GM12801 (cell line): ENCODE results near the gene FBXL17.

ENCODE experiments used
- TF ChIP-seq, protein P1 (sequence below): IDR thresholded peaks from one replicate; pipeline ENCODE4 v1.5.1; 2011; ENCODE audit warnings: control low read depth; ENCODE audit not compliant: insufficient read length; ENCODE audit errors: extremely low read depth

Gene FBXL17

DNA sequence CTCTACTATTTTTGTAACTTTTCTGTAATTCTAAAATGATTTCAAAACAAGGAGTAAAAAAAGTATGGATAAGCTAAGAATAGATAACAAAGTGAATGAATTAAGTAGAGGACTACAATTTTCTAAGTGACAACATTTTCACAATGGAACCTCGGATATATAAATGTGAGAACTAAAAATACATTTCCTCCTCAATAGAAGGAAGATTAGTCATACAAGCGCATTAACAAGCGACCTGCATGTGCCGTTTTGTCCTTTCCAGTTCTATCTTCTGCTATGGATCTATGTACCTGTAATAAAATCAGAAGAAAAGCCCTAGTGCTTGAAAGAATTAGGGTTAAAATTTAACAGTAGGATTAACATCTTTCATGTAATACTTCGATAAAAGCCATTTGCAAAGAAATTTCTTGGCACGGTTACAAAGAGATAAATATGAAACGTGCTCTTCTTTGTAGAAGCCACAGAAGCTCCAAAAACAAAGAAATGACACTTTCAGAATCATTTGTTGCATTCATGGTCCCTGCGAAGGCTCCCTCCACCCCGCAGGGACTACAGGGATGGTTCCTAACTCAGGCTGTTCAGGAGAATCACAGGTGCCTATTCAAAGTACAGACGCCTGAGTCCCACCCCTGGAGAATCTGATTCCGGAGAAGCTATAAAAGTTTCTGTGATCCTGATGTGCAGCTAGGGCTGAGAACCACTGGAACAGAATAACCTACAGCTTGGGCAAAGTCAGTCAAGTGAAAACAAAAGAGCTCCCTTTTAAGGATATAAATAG lies 494.5 kb downstream of the FBXL17 start:
- TF ChIP-seq, protein P1, sequence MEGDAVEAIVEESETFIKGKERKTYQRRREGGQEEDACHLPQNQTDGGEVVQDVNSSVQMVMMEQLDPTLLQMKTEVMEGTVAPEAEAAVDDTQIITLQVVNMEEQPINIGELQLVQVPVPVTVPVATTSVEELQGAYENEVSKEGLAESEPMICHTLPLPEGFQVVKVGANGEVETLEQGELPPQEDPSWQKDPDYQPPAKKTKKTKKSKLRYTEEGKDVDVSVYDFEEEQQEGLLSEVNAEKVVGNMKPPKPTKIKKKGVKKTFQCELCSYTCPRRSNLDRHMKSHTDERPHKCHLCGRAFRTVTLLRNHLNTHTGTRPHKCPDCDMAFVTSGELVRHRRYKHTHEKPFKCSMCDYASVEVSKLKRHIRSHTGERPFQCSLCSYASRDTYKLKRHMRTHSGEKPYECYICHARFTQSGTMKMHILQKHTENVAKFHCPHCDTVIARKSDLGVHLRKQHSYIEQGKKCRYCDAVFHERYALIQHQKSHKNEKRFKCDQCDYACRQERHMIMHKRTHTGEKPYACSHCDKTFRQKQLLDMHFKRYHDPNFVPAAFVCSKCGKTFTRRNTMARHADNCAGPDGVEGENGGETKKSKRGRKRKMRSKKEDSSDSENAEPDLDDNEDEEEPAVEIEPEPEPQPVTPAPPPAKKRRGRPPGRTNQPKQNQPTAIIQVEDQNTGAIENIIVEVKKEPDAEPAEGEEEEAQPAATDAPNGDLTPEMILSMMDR, result no peak

DNA sequence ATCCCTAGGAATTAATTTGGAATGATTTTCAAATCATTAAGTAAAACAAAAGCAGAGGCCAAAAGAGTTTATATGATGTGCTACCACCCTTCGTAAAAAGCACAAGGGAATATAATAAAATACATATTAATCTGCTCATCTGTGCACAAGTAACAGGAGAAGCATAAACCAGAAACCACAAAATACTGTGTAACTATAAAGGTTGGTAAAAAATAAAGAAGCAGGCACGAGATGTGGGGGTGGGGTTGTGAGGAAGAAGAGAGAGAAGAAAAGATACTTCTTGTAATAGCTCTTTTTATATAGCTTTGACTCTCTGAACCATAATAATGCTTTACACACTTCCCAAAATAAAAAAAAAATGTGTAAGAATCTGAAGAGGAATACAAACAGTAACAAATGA lies 496.3 kb downstream of the FBXL17 start:
- TF ChIP-seq, protein P1, result no peak

DNA sequence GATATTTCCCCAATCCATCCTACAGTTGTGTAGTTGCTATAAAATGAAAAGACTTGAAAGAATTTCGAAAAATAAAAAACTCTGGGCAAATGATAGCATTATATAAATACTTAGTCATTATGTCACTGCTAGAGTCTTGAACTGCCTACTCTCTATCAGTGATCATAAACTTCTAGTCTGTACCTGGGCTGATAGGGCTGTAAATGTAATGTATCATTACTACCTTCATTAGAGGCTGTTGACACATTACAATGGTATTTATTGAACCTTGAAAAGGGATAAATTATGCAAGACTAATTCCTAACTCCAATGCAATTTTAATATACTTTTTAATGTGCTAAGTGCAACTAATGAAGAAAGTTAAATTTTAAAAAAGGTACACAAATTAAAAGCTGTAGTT lies 497.0 kb downstream of the FBXL17 start:
- TF ChIP-seq, protein P1, result no peak

DNA sequence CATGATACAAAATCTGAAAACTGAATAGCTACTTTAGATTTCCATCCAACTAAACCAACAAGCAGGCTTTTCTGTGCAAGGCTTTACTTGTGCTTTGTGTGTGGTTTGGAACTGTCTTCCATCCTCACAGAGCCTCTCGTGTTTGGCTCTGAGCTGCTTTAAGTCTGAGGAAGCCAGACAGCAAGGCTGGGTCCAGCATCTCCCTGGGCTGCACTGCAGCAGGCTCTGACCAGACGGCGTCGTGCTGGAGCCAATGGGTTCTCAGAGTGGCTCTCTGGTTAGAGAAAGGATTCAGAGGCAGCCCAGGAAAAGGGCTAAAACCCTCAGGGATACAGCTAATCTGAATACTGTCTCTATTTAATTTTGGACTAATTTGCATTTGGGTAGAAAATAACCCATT lies 503.2 kb downstream of the FBXL17 start:
- TF ChIP-seq, protein P1, result no peak

DNA sequence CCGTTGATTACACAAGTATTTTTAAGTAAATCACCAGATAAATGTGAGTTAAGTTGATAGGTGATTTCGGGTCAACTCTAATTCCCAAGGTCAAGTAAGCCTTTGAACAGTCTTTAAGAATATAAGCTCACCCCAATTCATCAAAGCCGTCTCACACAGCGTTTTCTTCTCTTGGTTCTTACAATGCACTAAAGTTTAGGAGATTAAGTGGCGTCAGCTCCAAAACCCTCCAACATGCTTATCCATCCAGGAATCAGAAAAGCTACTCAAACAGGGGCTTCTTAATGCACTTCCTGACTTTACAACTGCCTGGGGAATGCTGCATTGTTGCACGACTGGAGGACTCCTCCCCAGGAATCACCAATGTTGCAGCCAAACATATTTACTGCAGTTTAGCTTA lies 505.0 kb downstream of the FBXL17 start:
- TF ChIP-seq, protein P1, result no peak

DNA sequence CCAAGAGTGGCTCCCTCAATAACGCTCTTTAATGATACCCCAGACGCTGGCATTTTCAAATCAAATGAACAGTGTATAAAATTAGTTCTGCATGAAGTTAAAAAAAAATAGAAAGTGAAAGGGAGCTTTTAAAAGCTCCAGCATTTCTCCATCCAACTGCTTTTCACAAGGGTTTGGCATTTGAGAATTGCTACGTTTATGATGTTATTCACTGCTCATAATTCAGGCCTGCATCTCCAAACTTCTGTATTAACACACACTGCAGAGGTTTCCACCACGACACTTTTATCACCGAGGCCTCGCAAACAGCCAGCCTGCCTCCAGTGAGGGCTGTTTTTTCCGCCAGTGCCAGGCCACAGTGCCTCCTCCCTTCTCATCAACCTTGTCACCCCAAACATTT lies 505.6 kb downstream of the FBXL17 start:
- TF ChIP-seq, protein P1, result no peak

DNA sequence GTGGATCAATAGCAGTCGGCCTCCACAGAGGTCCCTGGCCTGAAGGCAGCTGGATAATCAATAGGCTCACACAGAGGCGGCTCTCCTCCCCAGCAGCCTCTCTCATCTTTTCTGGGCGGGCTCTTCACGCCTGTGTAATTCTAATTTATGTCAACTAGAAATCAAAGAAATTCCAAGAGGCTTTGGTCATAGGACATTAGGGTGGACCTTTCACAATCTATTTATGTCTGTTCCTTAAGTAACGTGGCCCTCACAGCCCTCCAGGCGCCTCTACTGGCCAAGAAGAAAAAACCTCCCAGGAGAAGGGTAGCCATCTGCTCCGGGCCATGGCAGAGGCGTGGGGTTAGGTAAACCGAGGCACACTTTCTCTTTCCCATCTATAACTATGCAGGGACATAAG lies 506.1 kb downstream of the FBXL17 start:
- TF ChIP-seq, protein P1, result no peak
